Measurements from ENCODE around the gene TOMM34.

DNA sequence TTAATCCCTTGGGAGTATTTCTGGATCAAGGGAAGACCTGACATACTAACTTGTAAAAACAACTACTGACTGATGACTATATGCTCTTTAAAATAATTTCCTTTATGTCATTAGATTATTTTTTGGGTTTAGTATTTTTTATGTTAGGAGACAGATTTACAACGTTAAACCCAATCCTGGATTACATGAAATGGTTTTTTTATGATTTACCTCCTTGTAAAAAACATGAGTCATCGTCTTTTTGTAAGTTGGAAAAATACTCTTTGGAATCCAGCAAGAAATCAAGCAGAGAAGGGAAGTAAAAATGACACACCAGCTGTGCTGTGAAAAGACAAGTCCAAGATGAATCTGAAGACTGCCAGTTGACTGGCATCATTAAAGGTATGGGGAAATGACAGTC is 12.9 kb upstream of the TOMM34 start:
- TF ChIP-seq, protein P1, sequence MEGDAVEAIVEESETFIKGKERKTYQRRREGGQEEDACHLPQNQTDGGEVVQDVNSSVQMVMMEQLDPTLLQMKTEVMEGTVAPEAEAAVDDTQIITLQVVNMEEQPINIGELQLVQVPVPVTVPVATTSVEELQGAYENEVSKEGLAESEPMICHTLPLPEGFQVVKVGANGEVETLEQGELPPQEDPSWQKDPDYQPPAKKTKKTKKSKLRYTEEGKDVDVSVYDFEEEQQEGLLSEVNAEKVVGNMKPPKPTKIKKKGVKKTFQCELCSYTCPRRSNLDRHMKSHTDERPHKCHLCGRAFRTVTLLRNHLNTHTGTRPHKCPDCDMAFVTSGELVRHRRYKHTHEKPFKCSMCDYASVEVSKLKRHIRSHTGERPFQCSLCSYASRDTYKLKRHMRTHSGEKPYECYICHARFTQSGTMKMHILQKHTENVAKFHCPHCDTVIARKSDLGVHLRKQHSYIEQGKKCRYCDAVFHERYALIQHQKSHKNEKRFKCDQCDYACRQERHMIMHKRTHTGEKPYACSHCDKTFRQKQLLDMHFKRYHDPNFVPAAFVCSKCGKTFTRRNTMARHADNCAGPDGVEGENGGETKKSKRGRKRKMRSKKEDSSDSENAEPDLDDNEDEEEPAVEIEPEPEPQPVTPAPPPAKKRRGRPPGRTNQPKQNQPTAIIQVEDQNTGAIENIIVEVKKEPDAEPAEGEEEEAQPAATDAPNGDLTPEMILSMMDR (conservative IDR thresholded peaks at IDR 0.05; ENCODE audit: low read length) = no peak
- TF ChIP-seq EZH2phosphoT487 (IDR thresholded peaks at IDR 0.05; ENCODE audit: borderline replicate concordance, low read depth, low read length) = no peak

All from OCI-LY7 (cell line).